ENCODE measurements around the gene EMC8. TPM values are rescaled to one million over a fixed set of nuclear protein-coding genes. Genes with fewer than 3 reads are reported as not detected.

Gene EMC8
- total and polyA plus RNA-seq, 2 experiments from 2014 or later = 42.8 to 54.8 TPM

DNA sequence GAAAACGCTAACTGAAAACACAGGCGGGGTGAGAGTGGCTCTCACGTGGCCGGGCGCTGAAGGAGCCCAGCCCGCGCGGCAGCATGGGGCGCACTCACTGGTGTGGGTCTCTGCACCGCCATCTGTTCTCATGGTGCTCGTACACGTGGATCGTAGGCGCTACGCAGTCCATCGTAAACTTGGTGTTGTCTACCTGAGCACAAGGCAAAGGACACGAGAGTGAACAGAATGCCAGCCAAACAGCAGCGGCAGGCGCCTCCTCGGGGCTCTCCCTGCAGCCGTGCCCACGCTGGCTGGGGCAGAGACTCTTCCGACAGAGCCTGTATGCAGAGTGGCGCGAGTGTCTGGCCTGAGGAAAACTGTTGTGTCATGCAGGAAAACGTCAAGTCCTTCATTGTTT is 19.1 kb downstream of the EMC8 start:
- TF ChIP-seq, protein P1, sequence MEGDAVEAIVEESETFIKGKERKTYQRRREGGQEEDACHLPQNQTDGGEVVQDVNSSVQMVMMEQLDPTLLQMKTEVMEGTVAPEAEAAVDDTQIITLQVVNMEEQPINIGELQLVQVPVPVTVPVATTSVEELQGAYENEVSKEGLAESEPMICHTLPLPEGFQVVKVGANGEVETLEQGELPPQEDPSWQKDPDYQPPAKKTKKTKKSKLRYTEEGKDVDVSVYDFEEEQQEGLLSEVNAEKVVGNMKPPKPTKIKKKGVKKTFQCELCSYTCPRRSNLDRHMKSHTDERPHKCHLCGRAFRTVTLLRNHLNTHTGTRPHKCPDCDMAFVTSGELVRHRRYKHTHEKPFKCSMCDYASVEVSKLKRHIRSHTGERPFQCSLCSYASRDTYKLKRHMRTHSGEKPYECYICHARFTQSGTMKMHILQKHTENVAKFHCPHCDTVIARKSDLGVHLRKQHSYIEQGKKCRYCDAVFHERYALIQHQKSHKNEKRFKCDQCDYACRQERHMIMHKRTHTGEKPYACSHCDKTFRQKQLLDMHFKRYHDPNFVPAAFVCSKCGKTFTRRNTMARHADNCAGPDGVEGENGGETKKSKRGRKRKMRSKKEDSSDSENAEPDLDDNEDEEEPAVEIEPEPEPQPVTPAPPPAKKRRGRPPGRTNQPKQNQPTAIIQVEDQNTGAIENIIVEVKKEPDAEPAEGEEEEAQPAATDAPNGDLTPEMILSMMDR (IDR thresholded peaks at IDR 0.05; ENCODE audit: low read depth, low read length) = no peak
- DNase-seq (ENCODE audit: low read depth in 1 of 2, low spot score in 1 of 2) = no peak
- H3K9me3 ChIP-seq (ENCODE audit: low read depth) = no peaks in the 10 kb centered on the region
- H3K36me3 ChIP-seq = peaks cover 15% of the 10 kb centered on the region
- H3K4me1 ChIP-seq (ENCODE audit: low read depth) = no peaks in the 10 kb centered on the region
- no peaks in the 10 kb centered on the region for H3K27me3 ChIP-seq
- no peak overlapping the region for H3K27ac ChIP-seq
- no peak overlapping the region for H3K4me3 ChIP-seq

DNA sequence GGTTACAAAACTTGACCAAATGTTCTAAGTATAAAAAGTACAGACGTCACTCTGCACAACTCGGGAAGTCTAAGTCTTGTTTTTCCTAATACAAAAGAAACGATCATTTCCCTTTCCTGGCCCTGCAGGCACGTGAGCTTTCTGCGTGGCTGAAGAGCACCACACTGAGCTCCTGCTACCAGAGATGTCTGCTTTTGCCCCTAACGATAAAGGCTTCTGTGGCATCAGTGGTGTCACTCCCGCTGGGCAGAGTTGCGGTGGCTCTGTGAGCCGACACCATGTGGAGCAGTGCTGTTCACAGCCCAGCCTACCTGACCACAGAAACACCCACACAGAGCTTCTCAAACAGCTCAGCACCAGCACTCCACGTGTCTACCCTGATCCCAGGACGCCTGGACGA is 20.5 kb downstream of the EMC8 start:
- Histone ChIP-seq H3K27ac (no peak overlapping the region), H3K4me1 (ENCODE audit: low read depth) (no peaks in the 10 kb centered on the region), H3K36me3 (peaks cover 15% of the 10 kb centered on the region)

DNA sequence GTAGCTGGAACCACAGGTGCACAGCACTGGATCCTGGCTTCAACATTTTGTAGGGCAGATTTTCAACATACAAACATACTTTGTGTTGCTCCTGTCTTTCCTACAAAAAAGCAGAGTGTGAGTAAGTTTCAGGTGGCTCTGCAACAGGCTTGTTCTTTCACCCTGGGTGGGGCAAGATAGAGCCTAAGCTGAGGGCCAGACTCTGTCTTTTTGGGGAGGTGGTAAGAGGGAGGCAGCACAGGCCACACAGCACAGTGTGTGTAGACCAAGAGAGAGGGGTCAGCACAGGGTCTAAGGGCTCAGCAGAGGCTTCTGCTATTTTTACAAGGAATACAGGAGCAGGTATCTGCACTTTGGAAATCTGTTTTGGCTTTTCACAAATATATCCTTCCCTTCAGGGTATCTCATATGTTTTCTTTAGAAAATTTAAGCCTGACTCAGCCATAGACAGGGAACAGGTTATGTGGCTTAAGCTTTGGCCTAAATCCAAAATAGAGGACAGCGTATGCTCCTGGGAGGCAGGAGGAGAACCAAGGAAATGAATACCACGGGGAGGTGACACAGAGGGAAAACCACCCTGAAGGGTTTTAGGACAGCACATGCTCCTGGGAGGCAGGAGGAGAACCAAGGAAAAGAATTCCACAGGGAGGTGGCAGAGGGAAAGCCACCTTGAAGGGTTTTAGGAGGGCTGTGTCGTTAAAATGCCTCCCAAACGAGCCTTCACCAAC is 21.6 kb downstream of the EMC8 start:
- Histone ChIP-seq H3K36me3 (peaks cover 15% of the 10 kb centered on the region), H3K9me3 (ENCODE audit: low read depth) (no peaks in the 10 kb centered on the region), H3K4me1 (ENCODE audit: low read depth) (no peaks in the 10 kb centered on the region), H3K27ac (no peak overlapping the region), H3K27me3 (no peaks in the 10 kb centered on the region), H3K4me3 (no peak overlapping the region)
- TF ChIP-seq, protein P1 (IDR thresholded peaks at IDR 0.05; ENCODE audit: low read depth, low read length) = no peak
- DNase-seq (ENCODE audit: low read depth in 1 of 2, low spot score in 1 of 2) = no peak

More for the DNA sequence above, 20.5 kb downstream of the EMC8 start:
- no peak for DNase-seq (ENCODE audit: low read depth in 1 of 2, low spot score in 1 of 2)
- Histone ChIP-seq H3K4me3 (no peak overlapping the region), H3K9me3 (ENCODE audit: low read depth) (no peaks in the 10 kb centered on the region), H3K27me3 (no peaks in the 10 kb centered on the region)
- TF ChIP-seq, protein P1 (IDR thresholded peaks at IDR 0.05; ENCODE audit: low read depth, low read length) = no peak

DNA sequence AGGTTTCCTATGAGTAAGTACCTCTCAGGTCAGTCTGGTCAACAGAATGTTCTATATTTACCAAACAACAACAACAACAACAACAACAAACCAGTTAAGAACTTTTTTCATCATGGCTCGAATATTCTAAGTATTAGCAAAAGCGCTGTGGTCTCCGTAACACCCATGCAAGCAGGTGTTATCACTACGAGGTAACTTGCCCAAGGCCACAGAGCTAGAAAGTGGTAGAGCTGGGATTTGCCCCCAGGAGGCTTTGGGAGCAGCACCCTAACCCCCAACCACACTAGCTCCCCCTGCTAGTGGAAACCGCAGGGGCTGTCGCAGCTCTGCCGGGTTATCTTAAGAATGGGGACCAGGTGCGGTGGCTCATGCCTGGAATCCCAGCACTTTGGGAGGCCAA is 24.5 kb downstream of the EMC8 start:
- TF ChIP-seq, protein P1 (IDR thresholded peaks at IDR 0.05; ENCODE audit: low read depth, low read length) = no peak
- no peak for DNase-seq (ENCODE audit: low read depth in 1 of 2, low spot score in 1 of 2)
- no peak overlapping the region for H3K27ac ChIP-seq
- peaks cover 15% of the 10 kb centered on the region for H3K36me3 ChIP-seq
- H3K4me1 ChIP-seq (ENCODE audit: low read depth) = no peaks in the 10 kb centered on the region
- H3K27me3 ChIP-seq = no peaks in the 10 kb centered on the region
- H3K4me3 ChIP-seq = no peak overlapping the region
- H3K9me3 ChIP-seq (ENCODE audit: low read depth) = no peaks in the 10 kb centered on the region

DNA sequence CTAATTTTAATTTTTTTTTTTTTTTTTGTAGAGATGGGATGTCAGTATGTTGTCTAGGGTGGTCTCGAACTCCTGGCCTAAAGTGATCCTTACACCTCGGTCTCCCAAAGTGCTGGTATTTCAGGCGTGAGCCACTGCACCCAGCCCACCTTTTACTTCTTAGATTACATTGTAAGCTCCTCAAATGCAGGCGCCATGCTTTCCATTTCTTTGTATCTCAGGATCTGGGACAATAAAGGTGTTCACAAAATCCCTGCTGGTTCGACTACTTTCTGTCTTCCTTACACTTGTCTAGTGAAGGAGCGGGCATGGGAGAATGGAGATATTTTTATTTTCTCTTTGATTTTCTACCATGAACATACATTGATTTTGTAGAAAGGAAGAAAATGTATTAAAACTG is 25.2 kb downstream of the EMC8 start:
- no peak overlapping the region for H3K4me3 ChIP-seq
- no peaks in the 10 kb centered on the region for H3K4me1 ChIP-seq (ENCODE audit: low read depth)
- no peak overlapping the region for H3K27ac ChIP-seq
- no peak for DNase-seq (ENCODE audit: low read depth in 1 of 2, low spot score in 1 of 2)
- no peaks in the 10 kb centered on the region for H3K9me3 ChIP-seq (ENCODE audit: low read depth)
- H3K27me3 ChIP-seq = no peaks in the 10 kb centered on the region
- TF ChIP-seq, protein P1 (IDR thresholded peaks at IDR 0.05; ENCODE audit: low read depth, low read length) = no peak
- peaks cover 9% of the 10 kb centered on the region for H3K36me3 ChIP-seq
